ENCODE results near the gene FGF19. TPM values are rescaled to one million over a fixed set of nuclear protein-coding genes. Genes with fewer than 3 reads are reported as not detected.
A peak's percentile ranks its signal among the peaks of the same experiment; 100 is the strongest.

Gene FGF19
- total and polyA plus RNA-seq, 2 experiments from 2014 or later, result not detected

- peaks cover 64% of the 10 kb centered on the region for H3K79me2 ChIP-seq (ENCODE audit: insufficient read depth)
- peaks cover 16% of the 10 kb centered on the region for H3K36me3 ChIP-seq (ENCODE audit: low read depth)
- 31 to 33% methylated on average over 18 of the region's 18 CpGs for WGBS, 2 experiments (ENCODE audit: low coverage in 1 of 2, low lambda C conversion rate in 2 of 2, missing lambda C conversion rate in 2 of 2)
- H3K27me3 ChIP-seq (replicated peaks; ENCODE audit: insufficient read depth), result no peaks in the 10 kb centered on the region
- no peak overlapping the region for H3K4me3 ChIP-seq
- H3K4me1 ChIP-seq (ENCODE audit: insufficient read depth), result peaks cover 13% of the 10 kb centered on the region
- peak overlapping the region; percentile 30 for H3K4me2 ChIP-seq (ENCODE audit: unreplicated experiment)
- H3K27ac ChIP-seq, result peak overlapping the region; percentile 38; the same call in 1 of the 2 replicates
- H3K9me3 ChIP-seq (ENCODE audit: low read depth), result no peaks in the 10 kb centered on the region
- H4K20me1 ChIP-seq (ENCODE audit: insufficient read depth), result no peaks in the 10 kb centered on the region
- H3F3A ChIP-seq (ENCODE audit: insufficient read depth), result peaks cover 24% of the 10 kb centered on the region
- peak overlapping the region; percentile 36; the same call in 1 of the 2 replicates for H3K9ac ChIP-seq
- peak; percentile 90 for DNase-seq
- in situ Hi-C loops (cut with MboI), result no loop called here
- TF ChIP-seq EZH2 (IDR thresholded peaks at IDR 0.05; ENCODE audit: insufficient read depth, poor library complexity, severe bottlenecking), result no peak
- TF ChIP-seq EZH2phosphoT487 (IDR thresholded peaks at IDR 0.05; ENCODE audit: insufficient read depth, low read depth), result no peak
- H3K9me2 ChIP-seq (ENCODE audit: insufficient read depth), result no peaks in the 10 kb centered on the region
- H2AFZ ChIP-seq, result no peak overlapping the region
Measured at GRCh38 chr11:69670158-69670845, 33.5 kb downstream of the FGF19 start.

- TF ChIP-seq EZH2 (IDR thresholded peaks at IDR 0.05; ENCODE audit: insufficient read depth, poor library complexity, severe bottlenecking) (no peak), EZH2phosphoT487 (IDR thresholded peaks at IDR 0.05; ENCODE audit: insufficient read depth, low read depth) (no peak)
- in situ Hi-C loops (cut with MboI), result no loop called here
- Histone ChIP-seq H4K20me1 (ENCODE audit: insufficient read depth) (no peaks in the 10 kb centered on the region), H2AFZ (no peak overlapping the region), H3K36me3 (ENCODE audit: low read depth) (peaks cover 16% of the 10 kb centered on the region), H3K79me2 (ENCODE audit: insufficient read depth) (peaks cover 57% of the 10 kb centered on the region), H3K9me2 (ENCODE audit: insufficient read depth) (no peaks in the 10 kb centered on the region), H3F3A (ENCODE audit: insufficient read depth) (peaks cover 24% of the 10 kb centered on the region), H3K4me2 (ENCODE audit: unreplicated experiment) (no peak overlapping the region), H3K4me3 (no peak overlapping the region), H3K27me3 (replicated peaks; ENCODE audit: insufficient read depth) (no peaks in the 10 kb centered on the region), H3K4me1 (ENCODE audit: insufficient read depth) (peaks cover 13% of the 10 kb centered on the region), H3K27ac (no peak overlapping the region), H3K9ac (no peak overlapping the region), H3K9me3 (ENCODE audit: low read depth) (no peaks in the 10 kb centered on the region)
- WGBS, 2 experiments (ENCODE audit: low coverage in 1 of 2, low lambda C conversion rate in 2 of 2, missing lambda C conversion rate in 2 of 2), result 93 to 96% methylated on average over 19 of the region's 19 CpGs
- no peak for DNase-seq
Measured at GRCh38 chr11:69669486-69669885, 34.3 kb downstream of the FGF19 start.

GRCh38 chr11:69667619-69668604 lies 35.9 kb downstream of the FGF19 start:
- no peaks in the 10 kb centered on the region for H3K9me2 ChIP-seq (ENCODE audit: insufficient read depth)
- DNase-seq, result no peak
- no peaks in the 10 kb centered on the region for H3K9me3 ChIP-seq (ENCODE audit: low read depth)
- H3K36me3 ChIP-seq (ENCODE audit: low read depth), result peaks cover 16% of the 10 kb centered on the region
- H3F3A ChIP-seq (ENCODE audit: insufficient read depth), result peaks cover 17% of the 10 kb centered on the region
- H3K27ac ChIP-seq, result no peak overlapping the region
- H3K27me3 ChIP-seq (replicated peaks; ENCODE audit: insufficient read depth), result no peaks in the 10 kb centered on the region
- in situ Hi-C loops (cut with MboI), result no loop called here
- H2AFZ ChIP-seq, result no peak overlapping the region
- WGBS, 2 experiments (ENCODE audit: low coverage in 1 of 2, low lambda C conversion rate in 2 of 2, missing lambda C conversion rate in 2 of 2), result 85% methylated on average over 26 of the region's 26 CpGs
- no peaks in the 10 kb centered on the region for H4K20me1 ChIP-seq (ENCODE audit: insufficient read depth)
- peaks cover 42% of the 10 kb centered on the region for H3K79me2 ChIP-seq (ENCODE audit: insufficient read depth)
- H3K4me2 ChIP-seq (ENCODE audit: unreplicated experiment), result no peak overlapping the region
- no peaks in the 10 kb centered on the region; the same call in 1 of the 2 replicates for H3K4me1 ChIP-seq (ENCODE audit: insufficient read depth)
- no peak overlapping the region for H3K4me3 ChIP-seq
- no peak overlapping the region for H3K9ac ChIP-seq
- TF ChIP-seq EZH2 (IDR thresholded peaks at IDR 0.05; ENCODE audit: insufficient read depth, poor library complexity, severe bottlenecking) (no peak), EZH2phosphoT487 (IDR thresholded peaks at IDR 0.05; ENCODE audit: insufficient read depth, low read depth) (no peak)

- Histone ChIP-seq H3K4me3 (no peak overlapping the region), H3K36me3 (ENCODE audit: low read depth) (peaks cover 16% of the 10 kb centered on the region), H3K9ac (no peak overlapping the region), H3K4me2 (ENCODE audit: unreplicated experiment) (no peak overlapping the region), H3K9me3 (ENCODE audit: low read depth) (no peaks in the 10 kb centered on the region), H2AFZ (no peak overlapping the region), H4K20me1 (ENCODE audit: insufficient read depth) (no peaks in the 10 kb centered on the region), H3K79me2 (ENCODE audit: insufficient read depth) (peaks cover 32% of the 10 kb centered on the region), H3K27me3 (replicated peaks; ENCODE audit: insufficient read depth) (no peaks in the 10 kb centered on the region), H3K9me2 (ENCODE audit: insufficient read depth) (no peaks in the 10 kb centered on the region), H3F3A (ENCODE audit: insufficient read depth) (peaks cover 17% of the 10 kb centered on the region), H3K27ac (no peak overlapping the region), H3K4me1 (ENCODE audit: insufficient read depth) (no peaks in the 10 kb centered on the region; the same call in 1 of the 2 replicates)
- no peak for TF ChIP-seq EZH2phosphoT487 (IDR thresholded peaks at IDR 0.05; ENCODE audit: insufficient read depth, low read depth)
- TF ChIP-seq EZH2 (IDR thresholded peaks at IDR 0.05; ENCODE audit: insufficient read depth, poor library complexity, severe bottlenecking), result no peak
- DNase-seq, result no peak
- WGBS, 2 experiments (ENCODE audit: low coverage in 1 of 2, low lambda C conversion rate in 2 of 2, missing lambda C conversion rate in 2 of 2), result 87 to 90% methylated on average over 30 to 31 of the region's 33 CpGs
- in situ Hi-C loops (cut with MboI), result no loop called here
Measured at GRCh38 chr11:69666752-69667536, 36.9 kb downstream of the FGF19 start.

Measured in GM23248 (cell line).